GM21576 (cell line): ENCODE measurements around the gene LOXL1.

Experiments used
- ATAC-seq: cut with Tn5 transposase; IDR thresholded peaks from one replicate; pipeline ENCODE4 v1.9.1; 2021; ENCODE audit warnings: mild to moderate bottlenecking, moderate library complexity; ENCODE audit not compliant: unreplicated experiment

LOXL1 gene

DNA sequence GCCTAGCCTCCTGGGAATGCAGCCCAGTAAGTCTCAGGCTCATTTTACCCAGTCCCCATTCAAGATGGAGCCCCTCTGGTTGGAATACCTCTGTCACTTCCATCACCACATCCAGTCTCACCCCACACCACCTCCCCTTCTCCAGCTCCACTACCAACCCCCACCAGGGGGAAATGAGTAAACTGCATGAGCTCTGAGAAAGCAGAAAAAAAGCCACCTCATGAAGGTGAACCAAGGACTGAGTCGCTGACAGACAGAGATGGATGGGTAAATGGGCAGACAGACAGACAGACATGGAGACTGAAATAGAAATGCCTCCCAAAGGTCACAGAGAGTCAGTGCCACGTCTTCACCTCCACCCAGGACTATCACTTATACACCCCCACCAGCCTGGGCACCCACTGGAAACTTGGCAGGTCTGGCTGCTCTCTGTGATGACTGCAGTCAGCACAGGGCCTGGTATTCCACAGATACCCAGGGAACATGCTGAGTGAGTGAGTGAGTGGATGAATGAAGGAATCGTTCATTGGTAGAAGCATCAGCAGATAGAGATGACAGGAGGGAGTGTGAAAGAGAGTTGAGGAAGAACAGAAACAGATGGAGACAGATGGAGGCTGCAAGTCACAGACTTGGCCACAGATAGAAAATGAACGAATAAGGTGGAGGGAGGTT, 4.9 kb upstream of the LOXL1 start:
- no peak for ATAC-seq

DNA sequence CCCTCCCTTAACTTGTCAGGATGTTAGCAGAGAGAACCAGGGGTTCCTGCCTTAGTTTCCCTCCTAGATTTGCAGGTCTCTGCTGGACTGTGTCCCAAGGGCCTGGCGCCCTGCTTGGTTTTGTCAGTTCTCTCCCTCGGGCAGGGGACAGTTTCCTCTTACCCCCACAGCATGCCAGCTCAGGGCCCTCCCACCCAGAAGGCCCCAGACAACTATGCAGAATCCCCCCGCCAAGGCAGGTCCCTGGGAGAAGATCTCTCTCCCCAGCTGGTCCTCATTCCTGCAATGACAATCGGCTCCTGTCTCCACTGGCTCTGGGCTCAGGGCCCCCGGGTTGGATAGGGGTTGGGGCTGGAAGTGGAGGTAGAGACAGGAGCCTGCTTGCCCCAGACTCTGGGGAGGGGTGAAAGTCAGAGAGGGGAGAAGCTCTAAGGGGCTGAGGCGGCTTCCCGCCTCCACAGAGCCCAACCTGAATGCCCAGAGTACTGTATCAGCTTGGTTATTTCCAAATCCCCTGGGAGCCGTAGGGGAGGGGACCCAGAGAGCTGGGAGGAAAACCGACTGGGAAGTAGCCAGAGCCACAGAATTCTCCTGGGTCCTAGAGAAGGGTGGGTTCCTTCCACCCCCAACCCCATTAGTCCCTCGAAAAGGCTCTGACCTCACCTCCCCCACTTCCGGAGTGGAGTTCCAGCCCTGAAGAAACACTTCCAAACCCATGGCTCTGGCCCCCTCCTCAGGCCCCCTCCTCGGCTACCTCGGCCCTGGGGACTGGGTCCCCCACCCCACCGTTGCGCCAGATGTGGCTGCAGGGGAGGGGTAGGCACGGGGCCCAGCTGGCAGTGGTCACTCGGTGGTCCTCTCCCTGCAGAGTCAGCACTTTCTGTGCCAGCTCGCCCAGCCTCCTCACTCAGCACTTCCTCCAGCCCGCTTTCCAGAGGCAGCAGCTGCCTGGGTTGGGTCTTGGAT, 3.8 kb upstream of the LOXL1 start:
- ATAC-seq = no peak

DNA sequence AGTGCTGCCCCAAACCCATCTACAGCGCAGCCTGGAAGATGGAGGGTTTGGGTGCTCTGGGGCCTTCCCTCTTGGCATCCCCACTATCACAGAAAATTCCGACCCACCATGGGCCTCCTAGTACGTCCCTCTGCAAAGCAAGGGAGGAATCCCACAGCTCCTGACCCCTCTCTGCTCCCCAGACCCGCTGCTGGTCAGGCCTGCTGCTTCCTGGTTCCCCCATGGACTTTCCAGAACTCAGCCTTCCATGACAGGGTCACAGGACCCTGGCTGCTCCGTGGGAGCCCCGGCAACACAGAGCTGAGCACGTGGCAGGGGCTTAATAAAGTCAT, 3.1 kb upstream of the LOXL1 start:
- no peak for ATAC-seq

DNA sequence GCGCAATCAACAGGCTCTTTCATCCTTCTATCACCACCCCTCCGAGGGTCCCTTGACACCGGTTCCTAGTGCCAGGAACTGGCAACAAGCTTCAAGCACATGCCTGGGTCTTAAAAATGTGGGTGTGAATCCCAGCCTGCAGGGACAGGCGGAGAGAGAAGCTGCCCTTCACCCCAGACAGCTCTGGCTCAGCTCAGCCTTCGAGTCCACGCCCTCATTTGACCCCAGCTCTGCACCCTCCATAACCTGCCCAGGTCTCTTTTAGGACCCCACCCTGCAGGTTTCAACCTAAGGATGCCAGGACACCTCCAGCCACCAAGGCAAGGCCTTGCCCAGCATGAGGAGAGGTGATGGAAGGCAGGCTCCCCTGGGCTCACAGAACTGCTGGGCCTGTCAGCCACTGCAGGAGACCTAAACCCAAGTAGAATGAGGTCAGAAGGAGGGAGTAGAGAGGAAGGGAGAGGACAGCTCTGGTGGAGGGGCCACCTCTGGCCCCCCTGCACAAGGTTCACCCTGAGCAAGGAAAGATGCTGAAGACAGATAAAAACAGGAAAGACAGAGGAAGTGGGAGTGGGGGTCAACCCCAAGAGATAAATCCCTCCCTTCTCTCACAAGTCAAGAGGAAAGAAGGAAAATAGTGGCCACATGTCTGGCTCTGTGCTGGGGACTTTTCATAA, 2.6 kb upstream of the LOXL1 start:
- ATAC-seq = no peak

DNA sequence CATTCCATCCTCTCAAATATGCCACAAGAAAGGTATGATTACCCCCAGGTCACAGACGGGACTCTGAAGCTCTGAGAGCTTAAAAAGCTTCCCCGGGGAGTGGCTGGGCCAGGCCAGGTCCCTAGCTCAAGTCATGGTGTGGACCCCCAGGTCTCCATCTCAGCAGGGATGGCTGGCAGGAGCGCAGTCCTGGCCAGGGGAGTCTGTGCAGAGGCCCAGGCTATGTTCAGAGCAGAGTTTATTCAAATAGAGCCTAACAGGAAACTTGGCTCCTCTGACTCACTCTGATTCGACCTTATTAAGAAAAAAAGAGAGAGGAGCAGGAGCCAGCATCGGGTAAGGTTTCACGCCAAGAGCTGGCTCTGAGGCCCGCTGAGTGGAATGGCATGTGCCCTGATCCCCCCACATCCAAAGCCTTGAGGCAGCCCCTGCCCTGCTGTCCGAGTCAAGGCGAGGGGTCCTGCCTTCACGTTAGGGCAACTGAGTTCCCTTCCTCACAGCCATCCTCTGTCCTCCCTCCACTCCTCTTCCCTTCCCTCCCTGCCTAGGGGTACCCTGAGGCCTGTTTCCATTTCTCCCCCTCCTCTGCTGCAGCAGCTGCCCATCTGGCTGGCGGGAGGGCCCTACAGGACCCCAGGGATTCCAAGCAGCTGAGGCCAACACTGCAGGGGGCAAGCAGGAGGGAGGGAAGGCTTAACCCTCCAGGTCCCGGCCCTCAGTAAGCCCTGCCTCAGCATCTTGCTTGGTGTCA, 1.9 kb upstream of the LOXL1 start:
- no peak for ATAC-seq

DNA sequence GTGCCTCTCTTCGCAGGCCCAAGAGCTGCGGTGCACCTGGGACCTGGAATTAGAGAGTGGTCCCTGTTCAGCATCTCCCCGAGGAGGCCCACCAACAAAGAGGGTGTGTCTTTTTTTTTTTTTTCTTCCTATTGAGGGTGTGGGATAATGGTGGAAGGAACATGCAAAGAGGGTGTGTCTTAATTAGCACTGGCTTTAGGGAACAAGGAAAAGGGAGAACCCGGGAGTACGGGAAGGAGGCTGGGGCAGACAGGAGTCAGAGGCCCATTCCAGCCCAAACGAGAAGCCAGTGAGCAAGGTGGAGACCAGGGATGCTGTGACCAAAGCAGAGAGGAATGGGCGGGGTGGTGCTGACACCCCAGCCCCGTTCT, 429 bp upstream of the LOXL1 start:
- no peak for ATAC-seq

DNA sequence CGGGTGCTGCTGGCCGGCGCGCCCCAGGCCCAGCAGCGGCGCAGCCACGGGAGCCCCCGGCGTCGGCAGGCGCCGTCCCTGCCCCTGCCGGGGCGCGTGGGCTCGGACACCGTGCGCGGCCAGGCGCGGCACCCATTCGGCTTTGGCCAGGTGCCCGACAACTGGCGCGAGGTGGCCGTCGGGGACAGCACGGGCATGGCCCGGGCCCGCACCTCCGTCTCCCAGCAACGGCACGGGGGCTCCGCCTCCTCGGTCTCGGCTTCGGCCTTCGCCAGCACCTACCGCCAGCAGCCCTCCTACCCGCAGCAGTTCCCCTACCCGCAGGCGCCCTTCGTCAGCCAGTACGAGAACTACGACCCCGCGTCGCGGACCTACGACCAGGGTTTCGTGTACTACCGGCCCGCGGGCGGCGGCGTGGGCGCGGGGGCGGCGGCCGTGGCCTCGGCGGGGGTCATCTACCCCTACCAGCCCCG, 777 bp downstream of the LOXL1 start:
- ATAC-seq = no peak

DNA sequence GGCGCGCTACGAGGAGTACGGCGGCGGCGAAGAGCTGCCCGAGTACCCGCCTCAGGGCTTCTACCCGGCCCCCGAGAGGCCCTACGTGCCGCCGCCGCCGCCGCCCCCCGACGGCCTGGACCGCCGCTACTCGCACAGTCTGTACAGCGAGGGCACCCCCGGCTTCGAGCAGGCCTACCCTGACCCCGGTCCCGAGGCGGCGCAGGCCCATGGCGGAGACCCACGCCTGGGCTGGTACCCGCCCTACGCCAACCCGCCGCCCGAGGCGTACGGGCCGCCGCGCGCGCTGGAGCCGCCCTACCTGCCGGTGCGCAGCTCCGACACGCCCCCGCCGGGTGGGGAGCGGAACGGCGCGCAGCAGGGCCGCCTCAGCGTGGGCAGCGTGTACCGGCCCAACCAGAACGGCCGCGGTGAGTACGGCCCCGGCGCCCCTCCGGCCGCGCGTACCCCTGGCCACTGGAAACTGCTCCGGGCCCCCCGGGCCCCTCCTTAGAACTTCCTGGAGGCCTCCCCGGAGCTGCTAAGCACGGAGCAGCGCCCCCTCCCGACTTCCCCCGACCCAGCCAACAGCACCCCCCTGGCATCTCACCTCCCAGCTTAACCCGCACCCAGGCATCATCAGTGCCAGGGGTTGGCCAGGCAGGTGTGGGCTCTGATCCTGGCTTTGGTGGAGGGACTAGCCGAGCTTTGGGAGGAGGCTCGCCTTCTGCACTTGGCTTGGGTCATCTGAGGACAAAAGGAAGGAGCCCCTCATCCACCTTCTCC, 1.4 kb downstream of the LOXL1 start:
- no peak for ATAC-seq

DNA sequence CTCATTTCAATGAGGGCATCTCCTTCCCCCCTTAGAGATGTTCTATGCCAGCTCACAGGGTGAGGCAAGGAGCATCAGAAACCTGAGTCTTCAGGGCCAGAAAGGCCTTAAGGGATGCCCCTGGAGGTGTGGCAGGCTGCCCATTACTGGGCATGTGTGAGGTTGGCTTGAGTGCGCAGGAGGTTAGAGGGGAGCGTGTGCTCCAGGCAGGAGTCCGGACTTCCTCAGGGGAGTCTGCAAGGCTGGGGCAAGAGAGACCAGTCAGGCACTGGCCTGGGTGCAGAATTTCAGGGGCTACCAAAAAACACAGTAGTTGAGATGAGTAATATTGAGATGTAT, 1.9 kb downstream of the LOXL1 start:
- no peak for ATAC-seq

DNA sequence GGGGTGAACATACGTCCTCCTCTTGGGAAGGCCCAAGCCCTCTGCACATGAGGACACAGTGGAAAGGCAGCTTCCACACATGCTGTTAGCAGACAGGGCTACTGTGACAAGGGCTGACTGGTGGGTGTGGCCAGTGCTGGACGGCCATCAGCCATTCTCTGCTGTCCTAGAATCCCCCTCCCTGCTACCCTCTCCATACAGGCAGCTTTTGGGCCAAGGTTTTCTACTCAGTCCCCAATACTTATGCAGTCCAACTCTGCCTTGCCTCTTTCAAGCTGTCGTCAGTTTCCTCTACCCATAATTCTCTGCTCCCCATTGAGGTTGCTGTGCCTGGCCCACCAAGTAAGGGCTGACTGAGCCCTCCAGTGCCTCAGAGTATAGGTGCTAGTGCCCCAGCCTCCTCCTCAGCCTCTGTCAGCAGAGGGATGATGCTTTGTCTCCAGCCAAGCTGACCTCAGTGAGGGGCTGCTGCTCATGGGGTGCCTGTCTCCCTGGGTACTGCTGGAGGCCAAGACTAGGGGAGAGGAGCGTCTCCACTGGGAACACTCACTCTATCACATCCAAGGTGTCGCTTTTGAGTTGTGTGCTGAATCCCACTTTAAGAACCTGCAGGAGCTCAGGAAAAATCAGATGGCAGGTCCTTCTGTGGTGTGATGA, 2.8 kb downstream of the LOXL1 start:
- ATAC-seq = no peak

DNA sequence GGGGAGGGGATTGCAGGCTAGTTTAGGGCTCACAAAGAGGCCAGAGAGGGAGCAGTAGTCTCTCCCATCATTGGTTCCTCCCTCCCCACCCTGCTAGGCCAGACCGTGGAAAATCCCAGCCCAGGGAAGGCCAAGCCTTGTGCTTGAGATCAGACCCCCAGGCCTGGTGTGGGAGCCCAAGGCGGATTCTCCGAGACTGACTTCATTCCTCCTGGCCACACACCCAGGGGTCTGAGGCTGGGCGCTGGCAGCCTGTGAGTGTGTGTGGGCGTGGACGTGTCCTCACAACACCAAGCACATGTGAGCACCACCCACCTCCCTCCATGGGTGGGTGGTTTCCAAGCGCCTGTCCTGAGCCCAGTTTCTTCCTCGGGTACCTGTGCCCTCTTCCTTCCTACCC, 4.1 kb downstream of the LOXL1 start:
- no peak for ATAC-seq

DNA sequence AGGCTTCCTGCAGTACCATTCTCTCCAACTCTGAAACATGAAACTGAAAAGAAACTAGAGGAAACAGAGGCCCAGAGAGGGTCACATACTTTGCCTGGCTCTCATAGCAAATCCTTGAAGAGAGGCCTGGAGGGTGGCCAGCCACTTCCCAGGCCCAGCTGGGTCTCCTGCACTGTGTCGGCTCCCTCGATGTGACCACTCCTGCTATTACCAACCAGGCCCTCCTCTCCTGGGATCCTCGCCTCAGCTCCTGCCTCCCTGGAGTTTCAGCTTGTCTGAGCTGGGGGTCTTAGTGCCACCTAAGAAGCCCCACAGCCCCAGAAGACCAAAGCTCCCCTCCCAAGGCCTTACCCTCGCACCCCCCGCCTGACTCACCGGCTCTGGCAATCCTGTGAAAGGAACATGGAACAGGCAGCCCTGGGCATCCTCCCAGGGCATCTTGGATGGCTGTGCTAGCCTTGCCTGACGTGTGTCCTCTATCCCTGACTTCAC, 4.6 kb downstream of the LOXL1 start:
- ATAC-seq = no peak

DNA sequence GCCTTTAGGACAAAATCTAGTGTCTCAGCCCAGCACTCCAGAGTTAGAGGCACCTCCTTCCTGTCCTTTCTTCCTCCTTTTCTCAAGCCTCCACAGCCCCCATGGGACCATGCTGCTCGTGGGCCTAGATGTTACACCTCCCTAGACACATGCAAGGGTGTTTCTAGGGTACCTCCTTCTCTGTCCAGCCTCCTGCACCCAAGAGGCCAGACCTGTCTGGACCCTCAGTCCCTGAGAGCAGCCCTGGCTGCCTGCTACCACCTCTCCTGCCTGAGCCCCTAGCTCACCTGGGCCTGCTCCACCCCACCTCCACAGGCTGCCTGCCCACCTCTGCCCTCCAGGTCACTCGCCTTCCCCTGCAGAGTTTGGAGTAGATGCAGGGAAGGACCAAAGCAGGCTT, 5.2 kb downstream of the LOXL1 start:
- no peak for ATAC-seq

DNA sequence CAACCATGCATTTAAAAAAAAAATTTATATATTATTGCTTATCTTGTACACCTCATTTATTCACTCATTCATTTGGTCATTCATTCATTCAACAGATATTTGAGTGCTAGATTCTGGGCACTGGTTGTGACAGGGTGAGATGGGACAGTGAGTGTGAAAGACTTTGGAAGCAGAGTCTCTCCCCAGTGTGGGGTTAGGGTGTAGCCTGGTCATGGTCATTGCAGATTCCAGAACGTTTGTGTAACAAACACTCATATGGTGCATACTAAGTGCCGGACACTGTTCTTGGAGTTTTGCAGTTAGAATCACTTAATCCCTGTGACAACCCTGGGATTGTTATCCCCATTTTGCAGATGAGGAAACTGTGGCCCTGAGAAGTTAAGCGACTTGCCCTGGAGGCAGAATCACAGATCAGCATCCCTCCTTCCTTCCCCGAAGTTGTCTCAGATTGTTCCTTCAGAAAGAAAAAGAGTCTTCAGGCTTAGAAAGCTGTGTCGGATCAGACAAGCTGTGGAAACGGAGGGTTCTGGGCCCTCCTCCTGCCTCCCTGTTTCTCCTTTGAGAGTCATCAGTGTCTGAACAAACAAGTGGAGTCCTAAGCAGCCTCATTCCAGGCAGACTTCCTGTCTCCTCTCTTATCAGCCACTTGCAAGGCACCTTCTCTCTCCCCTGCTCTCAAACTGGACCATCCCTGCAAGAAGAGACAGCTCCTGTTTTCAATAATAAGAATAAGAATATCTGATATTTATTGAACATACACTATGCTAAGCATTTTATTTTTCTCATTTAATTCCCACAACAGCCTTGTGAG, 6.3 kb downstream of the LOXL1 start:
- ATAC-seq = no peak

DNA sequence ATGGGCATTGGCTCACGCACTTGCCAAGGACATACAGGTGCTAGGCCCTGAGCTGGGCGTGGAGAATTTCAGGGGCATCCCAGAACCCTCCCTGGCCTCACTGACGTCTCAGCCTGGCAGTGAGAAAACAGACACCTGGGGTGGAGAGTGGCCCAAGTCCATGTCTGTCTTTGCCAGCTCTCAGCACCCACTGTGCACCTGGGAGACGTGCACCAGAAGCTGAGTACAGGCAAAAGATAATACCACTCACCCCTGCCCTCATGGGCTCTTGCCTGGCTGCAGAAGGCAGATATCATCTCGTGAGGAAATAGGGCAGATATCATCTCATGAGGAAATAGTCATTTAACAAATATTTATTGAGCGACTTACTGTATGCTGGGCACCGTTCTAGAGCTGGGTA, 8.0 kb downstream of the LOXL1 start:
- ATAC-seq = no peak

DNA sequence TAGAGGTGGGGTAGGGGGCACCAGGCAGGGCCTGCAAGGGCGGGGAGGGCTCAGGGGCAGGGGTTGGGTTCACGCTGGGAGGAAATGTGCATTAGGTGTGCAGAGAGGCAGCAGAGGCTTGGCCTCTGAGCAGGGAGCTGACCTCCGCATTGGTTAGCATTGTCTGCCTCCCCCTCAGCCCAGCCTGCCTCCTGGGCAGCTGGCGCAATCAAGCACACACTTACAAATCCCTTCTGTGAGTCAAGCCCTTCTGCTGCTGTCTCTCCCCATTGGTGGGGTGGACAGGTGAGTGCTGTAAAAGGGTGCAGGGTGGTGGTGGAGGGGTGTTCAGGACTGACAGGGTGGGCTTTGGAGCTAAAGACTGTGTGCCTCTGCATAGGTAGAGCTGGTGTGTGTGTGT, 9.3 kb downstream of the LOXL1 start:
- no peak for ATAC-seq

DNA sequence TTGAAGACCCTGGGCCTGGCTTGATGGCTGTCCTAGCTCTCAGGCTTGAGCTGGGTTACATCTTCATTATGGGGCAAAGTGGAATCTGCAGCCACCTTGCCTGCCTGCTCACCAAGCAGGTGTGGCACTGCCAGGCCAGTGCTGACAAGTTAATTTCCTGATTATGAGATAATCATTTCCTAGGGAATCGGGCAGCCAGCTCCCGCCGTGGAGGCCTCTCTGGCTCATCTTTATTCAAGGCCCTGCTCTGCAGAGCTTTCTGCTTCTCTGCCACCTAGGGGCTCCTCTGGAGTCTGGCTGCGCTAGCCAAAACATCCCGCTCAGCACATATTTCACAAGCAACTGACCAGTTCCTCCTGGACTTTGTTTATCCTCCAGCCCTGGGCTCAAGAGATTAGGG, 9.9 kb downstream of the LOXL1 start:
- no peak for ATAC-seq

DNA sequence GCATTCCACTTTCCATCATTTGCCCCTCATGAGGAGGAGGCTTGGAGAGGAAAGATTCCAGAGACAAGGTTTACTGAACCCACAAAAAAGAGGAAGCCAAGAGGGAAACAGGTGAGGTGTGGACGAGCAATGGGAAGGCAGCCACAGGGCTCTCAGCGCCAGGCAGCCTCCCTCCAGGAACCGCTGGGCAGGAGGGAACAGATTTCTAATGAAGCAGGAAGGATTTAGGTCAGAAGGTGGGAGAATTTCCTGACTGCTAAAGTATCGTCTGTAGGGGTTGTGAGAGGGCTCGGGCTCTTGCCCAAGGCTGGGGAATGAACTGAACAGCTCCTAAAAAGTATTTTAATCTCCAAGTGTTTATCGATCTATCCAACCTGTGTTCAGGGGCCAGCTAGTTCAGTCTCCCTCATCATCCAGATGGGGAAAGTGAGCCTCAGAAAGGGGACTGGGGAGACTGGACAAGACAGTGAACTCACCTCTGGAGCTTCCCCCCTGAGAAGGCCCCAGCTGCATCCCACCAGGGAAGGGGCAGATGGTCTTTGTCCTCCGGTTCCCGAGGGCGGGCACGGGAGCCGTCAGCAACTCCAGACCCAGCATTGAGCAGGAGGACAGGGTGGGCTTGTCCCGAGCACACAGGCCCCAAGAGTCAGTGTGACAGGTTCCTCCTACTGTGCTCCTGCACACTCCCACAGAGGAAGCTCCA, 10.5 kb downstream of the LOXL1 start:
- ATAC-seq = no peak
